ENCODE results near the gene SCRT2.

DNA sequence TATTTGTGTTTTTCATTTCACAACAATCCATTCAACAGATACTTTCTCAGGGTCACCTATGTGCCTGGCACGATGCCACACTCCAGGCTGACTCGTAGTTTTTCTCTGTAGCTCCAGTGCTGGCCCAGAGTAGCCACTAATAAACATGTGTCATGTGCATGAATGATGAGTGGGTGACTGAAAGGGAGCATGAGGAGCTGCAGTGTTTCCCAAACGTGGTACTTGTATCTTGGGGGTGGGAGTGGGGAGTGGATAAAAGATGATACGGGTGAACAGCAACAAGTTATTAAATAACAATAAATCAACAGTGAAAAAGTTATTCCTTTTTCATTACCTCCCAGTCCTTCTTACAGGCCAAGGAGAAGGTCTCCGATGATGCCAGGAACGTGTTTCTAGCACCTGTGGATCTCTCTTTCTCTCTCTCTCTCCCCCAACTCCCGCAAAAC lies 39.7 kb downstream of the SCRT2 start:
- TF ChIP-seq POLR2A (IDR thresholded peaks at IDR 0.05; ENCODE audit: low read depth, low read length) = no peak
- TF ChIP-seq POLR2AphosphoS5 (IDR thresholded peaks at IDR 0.05; ENCODE audit: low read depth, low read length) = no peak
